GM19455 (cell line): ENCODE measurements around the gene PLRG1.
A peak's percentile ranks its signal among the peaks of the same experiment; 100 is the strongest.

ENCODE experiments used
- ATAC-seq: cut with Tn5 transposase; IDR thresholded peaks from one replicate; pipeline ENCODE4 v1.9.1; 2021; ENCODE audit not compliant: unreplicated experiment

PLRG1 gene

GRCh38 chr4:154521607-154522006, 28.6 kb downstream of the PLRG1 start:
- ATAC-seq: no peak

GRCh38 chr4:154519214-154519613, 31.0 kb downstream of the PLRG1 start:
- no peak for ATAC-seq

- ATAC-seq: no peak
Measured at GRCh38 chr4:154517591-154517990, 32.6 kb downstream of the PLRG1 start.

GRCh38 chr4:154516318-154517029, 33.7 kb downstream of the PLRG1 start:
- ATAC-seq: no peak

GRCh38 chr4:154511981-154512380, 38.2 kb downstream of the PLRG1 start:
- ATAC-seq: no peak

- ATAC-seq: no peak
Measured at GRCh38 chr4:154511548-154511947, 38.7 kb downstream of the PLRG1 start.

- ATAC-seq: no peak
Measured at GRCh38 chr4:154507156-154507555, 43.0 kb downstream of the PLRG1 start.

- no peak for ATAC-seq
Measured at GRCh38 chr4:154506253-154506652, 43.9 kb downstream of the PLRG1 start.

- ATAC-seq: no peak
Measured at GRCh38 chr4:154503598-154503997, 46.6 kb downstream of the PLRG1 start.

- ATAC-seq: no peak
Measured at GRCh38 chr4:154502111-154502510, 48.1 kb downstream of the PLRG1 start.

- no peak for ATAC-seq
Measured at GRCh38 chr4:154497889-154498288, 52.3 kb downstream of the PLRG1 start.

GRCh38 chr4:154495867-154496266, 54.3 kb downstream of the PLRG1 start:
- ATAC-seq: no peak

GRCh38 chr4:154492288-154492687, 57.9 kb downstream of the PLRG1 start:
- ATAC-seq: no peak

- ATAC-seq: peak; percentile 49
Measured at GRCh38 chr4:154491341-154492271, 58.6 kb downstream of the PLRG1 start, which contains the start of gene DCHS2. DCHS2 (minus strand) TSS chr4:154491799; CDS start chr4:154491355, 444 bp downstream.

GRCh38 chr4:154490583-154491340, 59.4 kb downstream of the PLRG1 start:
- no peak for ATAC-seq

GRCh38 chr4:154490234-154490582, 60.0 kb downstream of the PLRG1 start:
- ATAC-seq: no peak

- ATAC-seq: no peak
Measured at GRCh38 chr4:154489558-154490233, 60.5 kb downstream of the PLRG1 start.

GRCh38 chr4:154487145-154487544, 63.1 kb downstream of the PLRG1 start:
- ATAC-seq: no peak

- peak; percentile 92 for ATAC-seq
Measured at GRCh38 chr4:154485127-154485773, 65.0 kb downstream of the PLRG1 start.
